Measurements from ENCODE around the gene RMI2.

The RMI2 gene

GRCh38 chr16:11380836-11381235 lies 35.6 kb downstream of the RMI2 start:
- Histone ChIP-seq H3K4me1 (ENCODE audit: control insufficient read depth, insufficient read depth, low read length) (peaks cover 4% of the 10 kb centered on the region), H3K9me3 (ENCODE audit: control insufficient read depth, low read length) (no peaks in the 10 kb centered on the region), H3K9ac (ENCODE audit: low read length) (no peak overlapping the region), H3K27me3 (replicated peaks; ENCODE audit: control insufficient read depth, insufficient read depth, low read length) (no peaks in the 10 kb centered on the region), H3K4me3 (ENCODE audit: low read length) (no peak overlapping the region), H3K36me3 (ENCODE audit: control insufficient read depth, insufficient read depth, low read length, severe bottlenecking) (no peaks in the 10 kb centered on the region)
- no peak for DNase-seq (ENCODE audit: low read depth)

- no peaks in the 10 kb centered on the region for H3K36me3 ChIP-seq (ENCODE audit: control insufficient read depth, insufficient read depth, low read length, severe bottlenecking)
- no peak overlapping the region for H3K4me3 ChIP-seq (ENCODE audit: low read length)
- H3K9me3 ChIP-seq (ENCODE audit: control insufficient read depth, low read length), result no peaks in the 10 kb centered on the region
- DNase-seq (ENCODE audit: low read depth), result no peak
- peaks cover 7% of the 10 kb centered on the region for H3K27me3 ChIP-seq (replicated peaks; ENCODE audit: control insufficient read depth, insufficient read depth, low read length)
- H3K4me1 ChIP-seq (ENCODE audit: control insufficient read depth, insufficient read depth, low read length), result peaks cover 13% of the 10 kb centered on the region
- H3K9ac ChIP-seq (ENCODE audit: low read length), result no peak overlapping the region
Observed at GRCh38 chr16:11383481-11384183, 38.4 kb downstream of the RMI2 start.

GRCh38 chr16:11384184-11384955 lies 39.1 kb downstream of the RMI2 start:
- no peak overlapping the region for H3K9ac ChIP-seq (ENCODE audit: low read length)
- H3K4me3 ChIP-seq (ENCODE audit: low read length), result no peak overlapping the region
- no peaks in the 10 kb centered on the region for H3K36me3 ChIP-seq (ENCODE audit: control insufficient read depth, insufficient read depth, low read length, severe bottlenecking)
- peaks cover 12% of the 10 kb centered on the region for H3K4me1 ChIP-seq (ENCODE audit: control insufficient read depth, insufficient read depth, low read length)
- peaks cover 7% of the 10 kb centered on the region for H3K27me3 ChIP-seq (replicated peaks; ENCODE audit: control insufficient read depth, insufficient read depth, low read length)
- DNase-seq (ENCODE audit: low read depth), result no peak
- H3K9me3 ChIP-seq (ENCODE audit: control insufficient read depth, low read length), result no peaks in the 10 kb centered on the region

- peaks cover 7% of the 10 kb centered on the region for H3K27me3 ChIP-seq (replicated peaks; ENCODE audit: control insufficient read depth, insufficient read depth, low read length)
- DNase-seq (ENCODE audit: low read depth), result no peak
- H3K9ac ChIP-seq (ENCODE audit: low read length), result no peak overlapping the region
- H3K9me3 ChIP-seq (ENCODE audit: control insufficient read depth, low read length), result no peaks in the 10 kb centered on the region
- peaks cover 9% of the 10 kb centered on the region for H3K4me1 ChIP-seq (ENCODE audit: control insufficient read depth, insufficient read depth, low read length)
- no peaks in the 10 kb centered on the region for H3K36me3 ChIP-seq (ENCODE audit: control insufficient read depth, insufficient read depth, low read length, severe bottlenecking)
- no peak overlapping the region for H3K4me3 ChIP-seq (ENCODE audit: low read length)
Observed at GRCh38 chr16:11384956-11385586, 39.8 kb downstream of the RMI2 start.

- Histone ChIP-seq H3K4me1 (ENCODE audit: control insufficient read depth, insufficient read depth, low read length) (peaks cover 9% of the 10 kb centered on the region), H3K36me3 (ENCODE audit: control insufficient read depth, insufficient read depth, low read length, severe bottlenecking) (no peaks in the 10 kb centered on the region), H3K27me3 (replicated peaks; ENCODE audit: control insufficient read depth, insufficient read depth, low read length) (peaks cover 7% of the 10 kb centered on the region), H3K9me3 (ENCODE audit: control insufficient read depth, low read length) (no peaks in the 10 kb centered on the region), H3K9ac (ENCODE audit: low read length) (no peak overlapping the region), H3K4me3 (ENCODE audit: low read length) (no peak overlapping the region)
- no peak for DNase-seq (ENCODE audit: low read depth)
Observed at GRCh38 chr16:11386054-11386680, 40.9 kb downstream of the RMI2 start.

- H3K4me1 ChIP-seq (ENCODE audit: control insufficient read depth, insufficient read depth, low read length), result peaks cover 9% of the 10 kb centered on the region
- H3K9me3 ChIP-seq (ENCODE audit: control insufficient read depth, low read length), result no peaks in the 10 kb centered on the region
- no peaks in the 10 kb centered on the region for H3K36me3 ChIP-seq (ENCODE audit: control insufficient read depth, insufficient read depth, low read length, severe bottlenecking)
- no peak overlapping the region for H3K4me3 ChIP-seq (ENCODE audit: low read length)
- H3K9ac ChIP-seq (ENCODE audit: low read length), result no peak overlapping the region
- DNase-seq (ENCODE audit: low read depth), result peak; percentile 41
- H3K27me3 ChIP-seq (replicated peaks; ENCODE audit: control insufficient read depth, insufficient read depth, low read length), result peaks cover 7% of the 10 kb centered on the region
Observed at GRCh38 chr16:11386791-11387546, 41.7 kb downstream of the RMI2 start.

- Histone ChIP-seq H3K27me3 (replicated peaks; ENCODE audit: control insufficient read depth, insufficient read depth, low read length) (peaks cover 7% of the 10 kb centered on the region), H3K4me1 (ENCODE audit: control insufficient read depth, insufficient read depth, low read length) (peaks cover 9% of the 10 kb centered on the region), H3K9me3 (ENCODE audit: control insufficient read depth, low read length) (no peaks in the 10 kb centered on the region), H3K9ac (ENCODE audit: low read length) (no peak overlapping the region), H3K36me3 (ENCODE audit: control insufficient read depth, insufficient read depth, low read length, severe bottlenecking) (no peaks in the 10 kb centered on the region), H3K4me3 (ENCODE audit: low read length) (no peak overlapping the region)
- DNase-seq (ENCODE audit: low read depth), result no peak
Observed at GRCh38 chr16:11389083-11389482, 43.8 kb downstream of the RMI2 start.

GRCh38 chr16:11389631-11390565 lies 44.6 kb downstream of the RMI2 start:
- Histone ChIP-seq H3K36me3 (ENCODE audit: control insufficient read depth, insufficient read depth, low read length, severe bottlenecking) (no peaks in the 10 kb centered on the region), H3K4me3 (ENCODE audit: low read length) (no peak overlapping the region), H3K9me3 (ENCODE audit: control insufficient read depth, low read length) (no peaks in the 10 kb centered on the region), H3K27me3 (replicated peaks; ENCODE audit: control insufficient read depth, insufficient read depth, low read length) (peaks cover 11% of the 10 kb centered on the region), H3K4me1 (ENCODE audit: control insufficient read depth, insufficient read depth, low read length) (peaks cover 9% of the 10 kb centered on the region), H3K9ac (ENCODE audit: low read length) (no peak overlapping the region)
- no peak for DNase-seq (ENCODE audit: low read depth)

- Histone ChIP-seq H3K36me3 (ENCODE audit: control insufficient read depth, insufficient read depth, low read length, severe bottlenecking) (no peaks in the 10 kb centered on the region), H3K4me3 (ENCODE audit: low read length) (no peak overlapping the region), H3K27me3 (replicated peaks; ENCODE audit: control insufficient read depth, insufficient read depth, low read length) (peaks cover 20% of the 10 kb centered on the region), H3K9ac (ENCODE audit: low read length) (no peak overlapping the region), H3K4me1 (ENCODE audit: control insufficient read depth, insufficient read depth, low read length) (peaks cover 9% of the 10 kb centered on the region), H3K9me3 (ENCODE audit: control insufficient read depth, low read length) (no peaks in the 10 kb centered on the region)
- DNase-seq (ENCODE audit: low read depth), result no peak
Observed at GRCh38 chr16:11390573-11391495, 45.6 kb downstream of the RMI2 start.
